Neuronal stem cell (in vitro differentiated cells): ENCODE measurements around the gene SSTR5.

ENCODE experiments used
- DNase-seq: peaks from one replicate; pipeline ENCODE4 v3.0.0-alpha.2; 2013; ENCODE audit warnings: low spot score
- H2AFZ ChIP-seq: one replicate; pipeline ENCODE4 v1.6.1; 2013; ENCODE audit warnings: mild to moderate bottlenecking, low read length, inconsistent platforms
- H2AK5ac ChIP-seq: 2 replicates; pipeline ENCODE4 v1.6.1; 2013; ENCODE audit warnings: low read depth, mild to moderate bottlenecking, inconsistent platforms, low read length, moderate library complexity, mixed read lengths
- H2BK120ac ChIP-seq: 2 replicates; pipeline ENCODE4 v1.6.1; 2013; ENCODE audit warnings: low read depth, mild to moderate bottlenecking, inconsistent platforms, low read length, moderate library complexity, mixed read lengths
- H2BK12ac ChIP-seq: one replicate; pipeline ENCODE4 v1.6.1; 2013; ENCODE audit warnings: low read length, inconsistent platforms
- H2BK15ac ChIP-seq: 2 replicates; pipeline ENCODE4 v1.6.1; 2013; ENCODE audit warnings: mild to moderate bottlenecking, low read length, inconsistent platforms, mixed read lengths
- H2BK5ac ChIP-seq: one replicate; pipeline ENCODE4 v1.6.1; 2013; ENCODE audit warnings: inconsistent platforms, mild to moderate bottlenecking, low read length, moderate library complexity
- H3K14ac ChIP-seq: one replicate; pipeline ENCODE4 v1.6.1; 2013; ENCODE audit warnings: low read length, inconsistent platforms
- H3K18ac ChIP-seq: 2 replicates; pipeline ENCODE4 v1.6.1; 2013; ENCODE audit warnings: low read length, inconsistent platforms
- H3K23ac ChIP-seq: 2 replicates; pipeline ENCODE4 v1.6.1; 2013; ENCODE audit warnings: low read depth, mild to moderate bottlenecking, mixed read lengths, low read length, inconsistent platforms; ENCODE audit not compliant: poor library complexity
- H3K27ac ChIP-seq: replicated peaks from 3 replicates; pipeline ENCODE4 v1.5.1; 2013; ENCODE audit warnings: low read length, inconsistent platforms
- H3K27me3 ChIP-seq, 3 experiments: 2 replicates each; pipeline ENCODE4 v1.6.1; 2013; ENCODE audit warnings: low read length in 3 of 3, mild to moderate bottlenecking in 2 of 3, inconsistent platforms in 1 of 3, low read depth in 1 of 3, mixed read lengths in 1 of 3, moderate library complexity in 1 of 3; ENCODE audit not compliant: control insufficient read depth in 3 of 3, insufficient read depth in 3 of 3
- H3K36me3 ChIP-seq, 2 donors: replicated peaks in 1 of 2; 2 replicates each; pipeline ENCODE4 v1.6.1; 2013; ENCODE audit warnings: low read length in 2 of 2; ENCODE audit not compliant: control insufficient read depth in 2 of 2, insufficient read depth in 2 of 2
- H3K4ac ChIP-seq: 2 replicates; pipeline ENCODE4 v1.6.1; 2013; ENCODE audit warnings: inconsistent platforms, mild to moderate bottlenecking, low read length, moderate library complexity
- H3K4me1 ChIP-seq, 2 donors: 1 replicate in 1 of 2; 2 replicates in 1 of 2; pipeline ENCODE4 v1.6.1; 2013; ENCODE audit warnings: low read length in 2 of 2, low read depth in 1 of 2; ENCODE audit not compliant: control insufficient read depth in 2 of 2, insufficient read depth in 1 of 2
- H3K4me2 ChIP-seq: one replicate; pipeline ENCODE4 v1.6.1; 2013; ENCODE audit warnings: mild to moderate bottlenecking, low read length, inconsistent platforms; ENCODE audit not compliant: insufficient read depth, poor library complexity, severe bottlenecking
- H3K4me3 ChIP-seq, 2 donors: 2 replicates each; pipeline ENCODE4 v1.5.1; 2013; ENCODE audit warnings: low read length in 2 of 2, mild to moderate bottlenecking in 2 of 2, inconsistent platforms in 1 of 2, moderate library complexity in 1 of 2
- H3K79me1 ChIP-seq: one replicate; pipeline ENCODE4 v1.6.1; 2013; ENCODE audit warnings: low read depth, mild to moderate bottlenecking, inconsistent platforms, low read length, moderate library complexity
- H3K9ac ChIP-seq: one replicate; pipeline ENCODE4 v1.6.1; 2013; ENCODE audit warnings: mild to moderate bottlenecking, low read depth, low read length, inconsistent platforms; ENCODE audit not compliant: poor library complexity
- H3K9me3 ChIP-seq, 2 donors: replicated peaks in 1 of 2; 2 replicates each; pipeline versions ENCODE3 to v1.6.1; 2013; ENCODE audit warnings: low read length in 2 of 2, mild to moderate bottlenecking in 2 of 2, inconsistent platforms in 1 of 2, low read depth in 1 of 2, mixed read lengths in 1 of 2, moderate library complexity in 1 of 2; ENCODE audit not compliant: control insufficient read depth in 2 of 2, insufficient read depth in 1 of 2
- H4K8ac ChIP-seq: one replicate; pipeline ENCODE4 v1.6.1; 2013; ENCODE audit warnings: low read depth, mild to moderate bottlenecking, inconsistent platforms, low read length, moderate library complexity
- H4K91ac ChIP-seq: one replicate; pipeline ENCODE4 v1.6.1; 2013; ENCODE audit warnings: low read length, low read depth, mild to moderate bottlenecking, inconsistent platforms; ENCODE audit not compliant: poor library complexity
- WGBS, 2 donors: extraction: QIAGEN DNeasy Blood & Tissue Kit; methylation state at CpG; one replicate each; pipeline ENCODE4 v1.1.7; 2013; ENCODE audit warnings: missing lambda C conversion rate in 2 of 2, mixed read lengths in 1 of 2; ENCODE audit not compliant: insufficient read length in 2 of 2, insufficient replicate concordance in 1 of 2; ENCODE audit errors: extremely low coverage in 2 of 2; 5-methylcytosine and 5-hydroxymethylcytosine counted together

Gene SSTR5

DNA sequence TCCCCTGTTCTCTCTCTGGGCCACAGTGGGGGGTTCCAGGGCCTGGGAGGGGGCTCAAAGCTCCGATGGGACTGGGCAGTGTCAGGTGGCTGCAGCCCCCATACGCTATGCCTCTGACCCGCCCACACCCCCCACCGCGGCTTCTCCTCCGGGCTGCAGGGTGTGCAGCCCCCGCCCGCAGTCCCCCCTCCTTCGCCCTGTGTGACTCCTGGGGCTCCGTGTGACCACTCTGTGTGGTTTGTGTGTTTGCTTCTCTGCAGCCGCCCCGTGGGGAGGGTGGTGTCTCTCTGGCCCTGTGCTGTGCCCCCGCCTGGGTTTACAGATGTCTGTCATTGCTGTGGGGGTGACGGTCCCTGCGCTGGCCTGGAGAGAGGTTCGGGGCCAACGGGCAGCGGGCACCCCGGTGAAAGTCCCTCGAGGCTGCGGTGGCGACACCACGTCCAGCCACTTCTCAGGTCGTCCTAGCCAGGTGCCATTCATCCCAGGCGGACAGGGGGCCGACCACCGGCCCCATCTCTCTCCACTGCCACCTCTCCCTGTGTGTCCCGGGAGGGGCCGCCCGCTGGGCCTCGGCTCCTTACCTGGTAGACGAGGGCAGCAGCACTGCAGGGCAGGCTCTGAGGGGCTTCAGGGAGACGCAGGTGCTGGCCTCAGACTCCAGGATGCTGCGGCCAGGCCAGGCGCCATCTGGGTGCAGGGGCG, 5.5 kb downstream of the SSTR5 start:
- Histone ChIP-seq H2BK5ac (no peak overlapping the region), H3K9ac (no peak overlapping the region), H2BK120ac (peak overlapping the region; percentile 18), H3K4me3 (no peak overlapping the region), H3K14ac (peak overlapping the region; percentile 38), H3K4ac (no peak overlapping the region), H2AFZ (no peak overlapping the region), H2AK5ac (peak overlapping the region; percentile 93), H2BK12ac (peak overlapping the region; percentile 58), H3K79me1 (peaks cover 3% of the 10 kb centered on the region), H3K27me3 (peaks cover 0 to 55% (median 9%) of the 10 kb centered on the region in 3 experiments), H3K36me3 (no peaks in the 10 kb centered on the region), H3K4me2 (no peak overlapping the region), H2BK15ac (peak overlapping the region; percentile 75), H4K8ac (no peak overlapping the region), H4K91ac (no peak overlapping the region), H3K4me1 (peaks cover 9 to 10% of the 10 kb centered on the region in 2 donors), H3K23ac (no peak overlapping the region), H3K27ac (no peak overlapping the region), H3K18ac (peak overlapping the region; percentile 85), H3K9me3 (no peaks in the 10 kb centered on the region)
- no peak for DNase-seq
- no CpG with 5 or more reads among the region's 36 CpGs for WGBS, 2 donors

DNA sequence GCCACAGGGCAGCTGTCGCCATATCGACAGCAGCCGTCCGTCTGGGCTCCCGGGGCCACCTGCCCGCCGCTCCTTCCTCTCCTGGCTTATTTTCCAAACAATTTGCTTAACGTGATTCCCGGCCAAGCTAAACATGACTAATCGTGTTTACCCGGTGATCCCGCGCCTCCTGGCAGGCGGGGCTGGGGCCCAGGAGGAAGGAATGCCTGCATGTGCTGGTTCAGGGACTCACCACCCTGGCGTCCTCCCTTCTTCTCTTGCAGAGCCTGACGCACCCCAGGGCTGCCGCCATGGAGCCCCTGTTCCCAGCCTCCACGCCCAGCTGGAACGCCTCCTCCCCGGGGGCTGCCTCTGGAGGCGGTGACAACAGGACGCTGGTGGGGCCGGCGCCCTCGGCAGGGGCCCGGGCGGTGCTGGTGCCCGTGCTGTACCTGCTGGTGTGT, 6.1 kb downstream of the SSTR5 start:
- no peak overlapping the region for H3K4me2 ChIP-seq
- peak overlapping the region; percentile 85 for H3K18ac ChIP-seq
- no peak overlapping the region for H4K91ac ChIP-seq
- H3K4me1 ChIP-seq = peaks cover 9 to 10% of the 10 kb centered on the region in 2 donors
- H2BK12ac ChIP-seq = peak overlapping the region; percentile 63
- H3K14ac ChIP-seq = peak overlapping the region; percentile 38
- no peak overlapping the region for H4K8ac ChIP-seq
- no peak overlapping the region for H3K4me3 ChIP-seq
- H3K9me3 ChIP-seq = no peaks in the 10 kb centered on the region
- no peak overlapping the region for H3K23ac ChIP-seq
- no peak overlapping the region for H2BK5ac ChIP-seq
- H3K27ac ChIP-seq = no peak overlapping the region
- peak overlapping the region; percentile 44 for H3K9ac ChIP-seq
- whole genome bisulfite sequencing, 2 donors = no CpG with 5 or more reads among the region's 28 CpGs
- no peak overlapping the region for H2AFZ ChIP-seq
- peak overlapping the region; percentile 5 for H3K4ac ChIP-seq
- H2AK5ac ChIP-seq = peak overlapping the region; percentile 93
- H2BK120ac ChIP-seq = peak overlapping the region; percentile 18
- H3K36me3 ChIP-seq = no peaks in the 10 kb centered on the region
- peaks cover 0 to 49% (median 3%) of the 10 kb centered on the region in 3 experiments for H3K27me3 ChIP-seq
- no peak for DNase-seq
- peaks cover 3% of the 10 kb centered on the region for H3K79me1 ChIP-seq
- peak overlapping the region; percentile 64 for H2BK15ac ChIP-seq

GRCh38 chr16:1079341-1079740, 6.8 kb downstream of the SSTR5 start:
- Histone ChIP-seq H3K4me2 (no peak overlapping the region), H2BK5ac (peak overlapping the region; percentile 95), H3K4me3 (no peak overlapping the region), H2BK120ac (peak overlapping the region; percentile 91), H2BK12ac (peak overlapping the region; percentile 84), H3K4me1 (peaks cover 9 to 10% of the 10 kb centered on the region in 2 donors), H3K18ac (peak overlapping the region; percentile 87), H3K27ac (no peak overlapping the region), H2AK5ac (peak overlapping the region; percentile 93), H3K4ac (peak overlapping the region; percentile 37), H3K27me3 (peaks cover 0 to 42% (median 0%) of the 10 kb centered on the region in 3 experiments), H3K9ac (no peak overlapping the region), H3K79me1 (peaks cover 3% of the 10 kb centered on the region), H2AFZ (no peak overlapping the region), H3K36me3 (no peaks in the 10 kb centered on the region), H3K14ac (peak overlapping the region; percentile 21), H2BK15ac (peak overlapping the region; percentile 96), H4K8ac (no peak overlapping the region), H3K9me3 (peaks cover 3 to 5% of the 10 kb centered on the region in 2 donors), H3K23ac (peak overlapping the region; percentile 80), H4K91ac (peak overlapping the region; percentile 89)
- no CpG with 5 or more reads among the region's 43 CpGs for WGBS, 2 donors
- DNase-seq = no peak

- no CpG with 5 or more reads among the region's 45 CpGs for WGBS, 2 donors
- peak overlapping the region; percentile 87 for H2BK120ac ChIP-seq
- H3K4me2 ChIP-seq = no peak overlapping the region
- no peak overlapping the region for H2AFZ ChIP-seq
- peaks cover 5% of the 10 kb centered on the region for H3K79me1 ChIP-seq
- peaks cover 9 to 10% of the 10 kb centered on the region in 2 donors for H3K4me1 ChIP-seq
- peaks cover 0 to 36% (median 0%) of the 10 kb centered on the region in 3 experiments for H3K27me3 ChIP-seq
- H3K14ac ChIP-seq = peak overlapping the region; percentile 82
- H3K4me3 ChIP-seq = no peak overlapping the region
- peak overlapping the region; percentile 85 for H4K91ac ChIP-seq
- no peak for DNase-seq
- H3K9ac ChIP-seq = no peak overlapping the region
- H2AK5ac ChIP-seq = peak overlapping the region; percentile 97
- H2BK5ac ChIP-seq = peak overlapping the region; percentile 95
- H3K18ac ChIP-seq = peak overlapping the region; percentile 87
- peak overlapping the region; percentile 80 for H3K23ac ChIP-seq
- peaks cover 0 to 1% of the 10 kb centered on the region in 2 donors for H3K36me3 ChIP-seq
- H3K9me3 ChIP-seq = peaks cover 7 to 11% of the 10 kb centered on the region in 2 donors
- H3K27ac ChIP-seq = no peak overlapping the region
- peak overlapping the region; percentile 96 for H2BK15ac ChIP-seq
- no peak overlapping the region for H3K4ac ChIP-seq
- H2BK12ac ChIP-seq = peak overlapping the region; percentile 63
- no peak overlapping the region for H4K8ac ChIP-seq
Measured at GRCh38 chr16:1079786-1080525, 7.4 kb downstream of the SSTR5 start.
